ENCODE results near the gene UBR1. TPM values are rescaled to one million over a fixed set of nuclear protein-coding genes. Genes with fewer than 3 reads are reported as not detected.

UBR1 gene
- polyA plus RNA-seq, 1 donor (not counting 4 experiments of a cell fraction or from before 2014, with no cell fraction given), result 17.4 TPM

- FAIRE-seq (no peak), DNase-seq (ENCODE audit: low read depth, low spot score) (no peak)
- TF ChIP-seq CTCF (optimal IDR thresholded peaks at IDR 0.05 in 1 of 3, IDR thresholded peaks at IDR 0.05 in 1 of 3, conservative IDR thresholded peaks at IDR 0.05 in 1 of 3; ENCODE audit: extremely low read depth in 1 of 3, insufficient read depth in 2 of 3, low read length in 3 of 3) (no peak), EZH2 (IDR thresholded peaks at IDR 0.05; ENCODE audit: low read length) (no peak)
- Histone ChIP-seq H3K4me3 (ENCODE audit: control insufficient read depth in 2 of 3, extremely low read depth in 1 of 3, insufficient read depth in 2 of 3, low read depth in 1 of 3, low read length in 3 of 3) (no peak overlapping the region), H3K27me3 (ENCODE audit: control insufficient read depth, extremely low read depth, insufficient read depth, low read length) (no peaks in the 10 kb centered on the region), H4K20me1 (ENCODE audit: control insufficient read depth, extremely low read depth, insufficient read depth, low read length) (no peaks in the 10 kb centered on the region), H3K9ac (ENCODE audit: control insufficient read depth, extremely low read depth, insufficient read depth, low read length) (no peak overlapping the region), H3K79me2 (ENCODE audit: control insufficient read depth, insufficient read depth, low read length) (no peaks in the 10 kb centered on the region), H3K4me1 (ENCODE audit: control insufficient read depth, extremely low read depth, insufficient read depth, low read length) (peaks cover 5% of the 10 kb centered on the region), H3K9me1 (ENCODE audit: control insufficient read depth, extremely low read depth, insufficient read depth, low read length) (no peaks in the 10 kb centered on the region), H3K9me3 (ENCODE audit: control insufficient read depth, low read depth, low read length) (no peaks in the 10 kb centered on the region), H3K4me2 (ENCODE audit: control insufficient read depth, extremely low read depth, insufficient read depth, low read depth, low read length) (no peak overlapping the region), H3K27ac (ENCODE audit: control insufficient read depth, insufficient read depth, low read length) (no peak overlapping the region), H3K36me3 (ENCODE audit: control insufficient read depth in 2 of 2, extremely low read depth in 1 of 2, insufficient read depth in 2 of 2, low read length in 2 of 2) (no peaks in the 10 kb centered on the region), H2AFZ (ENCODE audit: control insufficient read depth, low read length) (no peak overlapping the region)
- dilution Hi-C loops (cut with MboI; ENCODE audit: extremely low pct_ligation_motif_present, low sequenced_read_pairs), result no loop called here
Measured at GRCh38 chr15:43127752-43128151, 21.9 kb upstream of the UBR1 start.

- Histone ChIP-seq H3K27ac (ENCODE audit: control insufficient read depth, insufficient read depth, low read length) (no peak overlapping the region), H2AFZ (ENCODE audit: control insufficient read depth, low read length) (no peak overlapping the region), H3K9me3 (ENCODE audit: control insufficient read depth, low read depth, low read length) (no peaks in the 10 kb centered on the region), H3K4me2 (ENCODE audit: control insufficient read depth, extremely low read depth, insufficient read depth, low read depth, low read length) (no peak overlapping the region), H3K4me1 (ENCODE audit: control insufficient read depth, extremely low read depth, insufficient read depth, low read length) (peaks cover 9% of the 10 kb centered on the region), H3K9ac (ENCODE audit: control insufficient read depth, extremely low read depth, insufficient read depth, low read length) (no peak overlapping the region), H3K9me1 (ENCODE audit: control insufficient read depth, extremely low read depth, insufficient read depth, low read length) (no peaks in the 10 kb centered on the region), H3K36me3 (ENCODE audit: control insufficient read depth in 2 of 2, extremely low read depth in 1 of 2, insufficient read depth in 2 of 2, low read length in 2 of 2) (no peaks in the 10 kb centered on the region), H3K79me2 (ENCODE audit: control insufficient read depth, insufficient read depth, low read length) (no peaks in the 10 kb centered on the region), H3K4me3 (ENCODE audit: control insufficient read depth in 2 of 3, extremely low read depth in 1 of 3, insufficient read depth in 2 of 3, low read depth in 1 of 3, low read length in 3 of 3) (no peak overlapping the region), H4K20me1 (ENCODE audit: control insufficient read depth, extremely low read depth, insufficient read depth, low read length) (no peaks in the 10 kb centered on the region), H3K27me3 (ENCODE audit: control insufficient read depth, extremely low read depth, insufficient read depth, low read length) (no peaks in the 10 kb centered on the region)
- dilution Hi-C loops (cut with MboI; ENCODE audit: extremely low pct_ligation_motif_present, low sequenced_read_pairs), result no loop called here
- DNase-seq (ENCODE audit: low read depth, low spot score) (no peak), FAIRE-seq (no peak)
- TF ChIP-seq EZH2 (IDR thresholded peaks at IDR 0.05; ENCODE audit: low read length), result no peak
- TF ChIP-seq CTCF (optimal IDR thresholded peaks at IDR 0.05 in 1 of 3, IDR thresholded peaks at IDR 0.05 in 1 of 3, conservative IDR thresholded peaks at IDR 0.05 in 1 of 3; ENCODE audit: extremely low read depth in 1 of 3, insufficient read depth in 2 of 3, low read length in 3 of 3), result no peak
Measured at GRCh38 chr15:43126356-43126755, 20.5 kb upstream of the UBR1 start.

All from keratinocyte (primary cell).